Measurements from ENCODE around the gene ENTPD8. TPM values are rescaled to one million over a fixed set of nuclear protein-coding genes. Genes with fewer than 3 reads are reported as not detected.

ENTPD8 gene
- total and polyA plus RNA-seq, 2 of the 13 experiments (the other 11 are each of a cell fraction or from before 2014, with no cell fraction given): 0.26 to 0.44 TPM

GRCh38 chr9:137406876-137407589, 34.1 kb downstream of the ENTPD8 start (continued):
- TF ChIP-seq BHLHE40 (IDR thresholded peaks at IDR 0.05; ENCODE audit: low read length): no peak
- no peak for TF ChIP-seq ARID5B (CRISPR knock-in tag; IDR thresholded peaks at IDR 0.05)
- no peak for TF ChIP-seq HNRNPUL1 (IDR thresholded peaks at IDR 0.05; ENCODE audit: low read depth, low read length)
- TF ChIP-seq ZNF136 (CRISPR knock-in tag; IDR thresholded peaks at IDR 0.05; ENCODE audit: low read depth): no peak
- TF ChIP-seq ZNF598 (CRISPR knock-in tag; IDR thresholded peaks at IDR 0.05; ENCODE audit: borderline replicate concordance): peak; percentile 59; the same call in 1 of the 2 replicates
- TF ChIP-seq CENPX (CRISPR knock-in tag; IDR thresholded peaks at IDR 0.05): no peak
- TF ChIP-seq ZNF121 (CRISPR knock-in tag; IDR thresholded peaks at IDR 0.05): no peak
- no peak for TF ChIP-seq SMAD1 (CRISPR knock-in tag; IDR thresholded peaks at IDR 0.05; ENCODE audit: borderline replicate concordance, low read depth)
- no peak for TF ChIP-seq RFX5 (IDR thresholded peaks at IDR 0.05; ENCODE audit: low read depth, low read length)
- TF ChIP-seq ZFY (CRISPR knock-in tag; IDR thresholded peaks at IDR 0.05): peak; percentile 70
- TF ChIP-seq MTA3 (CRISPR knock-in tag; IDR thresholded peaks at IDR 0.05): no peak
- no peak for TF ChIP-seq MBNL3 (CRISPR knock-in tag; conservative IDR thresholded peaks at IDR 0.05)
- no peak for TF ChIP-seq ZNF10 (CRISPR knock-in tag; IDR thresholded peaks at IDR 0.05; ENCODE audit: borderline replicate concordance, low read depth)
- TF ChIP-seq AHR (CRISPR knock-in tag; IDR thresholded peaks at IDR 0.05): no peak
- no peak for TF ChIP-seq GPBP1L1 (CRISPR knock-in tag; IDR thresholded peaks at IDR 0.05)
- TF ChIP-seq ZNF296 (CRISPR knock-in tag; conservative IDR thresholded peaks at IDR 0.05): no peak
- no peak for TF ChIP-seq MAF1 (CRISPR knock-in tag; IDR thresholded peaks at IDR 0.05; ENCODE audit: borderline replicate concordance)
- TF ChIP-seq NCOA1 (CRISPR knock-in tag; IDR thresholded peaks at IDR 0.05): no peak
- TF ChIP-seq RORA (CRISPR knock-in tag; IDR thresholded peaks at IDR 0.05): no peak
- TF ChIP-seq CBX5 (CRISPR knock-in tag; IDR thresholded peaks at IDR 0.05; ENCODE audit: borderline replicate concordance): no peak
- peak; percentile 40; the same call in 1 of the 2 replicates for TF ChIP-seq NR2C2 (CRISPR knock-in tag; IDR thresholded peaks at IDR 0.05; ENCODE audit: borderline replicate concordance)
- no peak for TF ChIP-seq ZNF256 (CRISPR knock-in tag; conservative IDR thresholded peaks at IDR 0.05)
- TF ChIP-seq TFAP4 (IDR thresholded peaks at IDR 0.05; ENCODE audit: borderline replicate concordance, low read depth): no peak
- TF ChIP-seq ZNF17 (CRISPR knock-in tag; IDR thresholded peaks at IDR 0.05): no peak
- TF ChIP-seq ZNF746 (CRISPR knock-in tag; IDR thresholded peaks at IDR 0.05): no peak
